Fibroblast of lung (primary cell): Measurements from ENCODE around the gene ARAP3. TPM values are rescaled to one million over a fixed set of nuclear protein-coding genes. Genes with fewer than 3 reads are reported as not detected.
A peak's percentile ranks its signal among the peaks of the same experiment; 100 is the strongest.

Experiments
- DNase-seq, 2 donors: peaks; one replicate each; pipeline versions ENCODE4 v3.0.0 to v3.0.0-alpha.2; 2010; ENCODE audit warnings: low read depth in 2 of 2
- H2AFZ ChIP-seq: 2 replicates; pipeline ENCODE4 v1.5.1; 2012; ENCODE audit warnings: low read length, control low read depth, inconsistent platforms
- H3K27ac ChIP-seq: 2 replicates; pipeline ENCODE4 v1.5.1; 2011; ENCODE audit warnings: low read length, control low read depth; ENCODE audit not compliant: insufficient read depth
- H3K27me3 ChIP-seq: 2 replicates; pipeline ENCODE4 v1.5.1; 2011; ENCODE audit warnings: mild to moderate bottlenecking, low read length; ENCODE audit not compliant: control insufficient read depth, insufficient read depth
- H3K36me3 ChIP-seq: 2 replicates; pipeline ENCODE4 v1.5.1; 2011; ENCODE audit warnings: low read length; ENCODE audit not compliant: control insufficient read depth, insufficient read depth
- H3K4me1 ChIP-seq: 2 replicates; pipeline ENCODE4 v1.5.1; 2011; ENCODE audit warnings: low read length; ENCODE audit not compliant: control insufficient read depth, insufficient read depth; ENCODE audit errors: extremely low read depth
- H3K4me2 ChIP-seq: 2 replicates; pipeline ENCODE4 v1.5.1; 2011; ENCODE audit warnings: low read length, control low read depth; ENCODE audit not compliant: insufficient read depth; ENCODE audit errors: extremely low read depth
- H3K4me3 ChIP-seq, 4 experiments: fragments of 200-600 bp in 1 of 4; sonication (generic) in 1 of 4; replicated peaks in 1 of 4; 2 replicates each; pipeline ENCODE4 v1.5.1; 2011 to 2016; ENCODE audit warnings: low read length in 4 of 4, low read depth in 3 of 4, mild to moderate bottlenecking in 3 of 4, control low read depth in 2 of 4, inconsistent platforms in 1 of 4, mixed read lengths in 1 of 4; ENCODE audit not compliant: insufficient read depth in 1 of 4; ENCODE audit errors: control extremely low read depth in 1 of 4
- H3K79me2 ChIP-seq: 2 replicates; pipeline ENCODE4 v1.5.1; 2012; ENCODE audit warnings: mild to moderate bottlenecking, low read length, inconsistent platforms; ENCODE audit not compliant: control insufficient read depth, insufficient read depth
- H3K9ac ChIP-seq: 2 replicates; pipeline ENCODE4 v1.5.1; 2011; ENCODE audit warnings: mild to moderate bottlenecking, low read length, control low read depth; ENCODE audit not compliant: insufficient read depth
- H3K9me3 ChIP-seq: 2 replicates; pipeline ENCODE4 v1.5.1; 2012; ENCODE audit warnings: low read depth, low read length; ENCODE audit not compliant: control insufficient read depth, insufficient read depth
- H4K20me1 ChIP-seq: 2 replicates; pipeline ENCODE4 v1.5.1; 2011; ENCODE audit warnings: low read length; ENCODE audit not compliant: control insufficient read depth, insufficient read depth; ENCODE audit errors: extremely low read depth
- CTCF ChIP-seq, 2 donors: IDR thresholded peaks in 1 of 2; conservative IDR thresholded peaks in 1 of 2; 1 replicate in 1 of 2; 2 replicates in 1 of 2; pipeline ENCODE4 v1.5.1; 2011 to 2012; ENCODE audit warnings: low read length in 2 of 2, control low read depth in 1 of 2, inconsistent platforms in 1 of 2, low read depth in 1 of 2, mild to moderate bottlenecking in 1 of 2
- EZH2 ChIP-seq: IDR thresholded peaks from 2 replicates; pipeline ENCODE4 v1.5.1; 2012; ENCODE audit warnings: low read length, control low read depth, mild to moderate bottlenecking; ENCODE audit errors: missing control alignments
- polyA plus RNA-seq, 2 donors: library from polyadenylated mRNA; depleted of rRNA in 1 of 2; stranded (reverse) in 1 of 2; unstranded in 1 of 2; fragments of >200 nt; gene quantifications; 2 replicates each; pipeline ENCODE4 v1.2.1, GENCODE V29; 2011 to 2012; ENCODE audit warnings: missing spikeins in 1 of 2
- total RNA-seq: library from RNA; depleted of rRNA; stranded (reverse); fragments of >200 nt; gene quantifications from 2 replicates; pipeline ENCODE4 v1.2.1, GENCODE V29; 2014

Gene ARAP3
- total and polyA plus RNA-seq, 2 donors (not counting 1 experiment from before 2014, with no cell fraction given), result 2.9 to 3.8 TPM

GRCh38 chr5:141677415-141677814 is 4.6 kb downstream of the ARAP3 start:
- DNase-seq, result no peak
- peaks cover 14% of the 10 kb centered on the region for H3K4me1 ChIP-seq
- H4K20me1 ChIP-seq, result no peaks in the 10 kb centered on the region
- H3K4me2 ChIP-seq, result no peak overlapping the region
- H3K4me3 ChIP-seq, result no peak overlapping the region
- H3K9ac ChIP-seq, result no peak overlapping the region
- H3K79me2 ChIP-seq, result no peaks in the 10 kb centered on the region
- no peak overlapping the region for H3K27ac ChIP-seq
- TF ChIP-seq EZH2, result no peak
- peak in 1 of 2 donors; percentile 25 for TF ChIP-seq CTCF (conservative IDR thresholded peaks at IDR 0.05 in 1 of 2, IDR thresholded peaks at IDR 0.05 in 1 of 2; ENCODE audit: low read depth in 1 of 2, low read length in 2 of 2)
- H2AFZ ChIP-seq, result no peak overlapping the region
- H3K9me3 ChIP-seq, result no peaks in the 10 kb centered on the region
- H3K36me3 ChIP-seq, result peaks cover 2% of the 10 kb centered on the region
- H3K27me3 ChIP-seq, result no peaks in the 10 kb centered on the region

- H3K27ac ChIP-seq, result no peak overlapping the region
- no peaks in the 10 kb centered on the region for H3K79me2 ChIP-seq
- no peak for TF ChIP-seq CTCF (conservative IDR thresholded peaks at IDR 0.05 in 1 of 2, IDR thresholded peaks at IDR 0.05 in 1 of 2; ENCODE audit: low read depth in 1 of 2, low read length in 2 of 2)
- no peak for TF ChIP-seq EZH2
- H2AFZ ChIP-seq, result no peak overlapping the region
- H4K20me1 ChIP-seq, result no peaks in the 10 kb centered on the region
- H3K36me3 ChIP-seq, result peaks cover 2% of the 10 kb centered on the region
- no peak overlapping the region for H3K4me2 ChIP-seq
- DNase-seq, result no peak
- no peak overlapping the region for H3K9ac ChIP-seq
- H3K4me3 ChIP-seq, result no peak overlapping the region
- H3K27me3 ChIP-seq, result no peaks in the 10 kb centered on the region
- H3K4me1 ChIP-seq, result peaks cover 4% of the 10 kb centered on the region
- no peaks in the 10 kb centered on the region for H3K9me3 ChIP-seq
These were observed 6.4 kb downstream of the ARAP3 start for GRCh38 chr5:141675672-141676071.

GRCh38 chr5:141674747-141675146 is 7.3 kb downstream of the ARAP3 start:
- no peak overlapping the region for H3K4me2 ChIP-seq
- DNase-seq, result no peak
- no peaks in the 10 kb centered on the region for H3K27me3 ChIP-seq
- H3K4me1 ChIP-seq, result no peaks in the 10 kb centered on the region
- H3K36me3 ChIP-seq, result peaks cover 2% of the 10 kb centered on the region
- H3K27ac ChIP-seq, result no peak overlapping the region
- H2AFZ ChIP-seq, result no peak overlapping the region
- H3K9ac ChIP-seq, result no peak overlapping the region
- TF ChIP-seq EZH2 (no peak), CTCF (conservative IDR thresholded peaks at IDR 0.05 in 1 of 2, IDR thresholded peaks at IDR 0.05 in 1 of 2; ENCODE audit: low read depth in 1 of 2, low read length in 2 of 2) (no peak)
- H3K9me3 ChIP-seq, result no peaks in the 10 kb centered on the region
- H3K4me3 ChIP-seq, result no peak overlapping the region
- H4K20me1 ChIP-seq, result no peaks in the 10 kb centered on the region
- H3K79me2 ChIP-seq, result no peaks in the 10 kb centered on the region
